HG03378 (cell line): ENCODE measurements around the gene UQCRC1.

Experiments
- ATAC-seq: cut with Tn5 transposase; IDR thresholded peaks from one replicate; pipeline ENCODE4 v1.9.1; 2021; ENCODE audit warnings: mild to moderate bottlenecking, moderate library complexity; ENCODE audit not compliant: unreplicated experiment

The UQCRC1 gene

GRCh38 chr3:48575366-48575765 lies 34.1 kb downstream of the UQCRC1 start:
- no peak for ATAC-seq

GRCh38 chr3:48573973-48574585 lies 35.4 kb downstream of the UQCRC1 start:
- no peak for ATAC-seq

- no peak for ATAC-seq
Measured at GRCh38 chr3:48572517-48572916, 36.9 kb downstream of the UQCRC1 start.

- no peak for ATAC-seq
Measured at GRCh38 chr3:48571938-48572337, 37.5 kb downstream of the UQCRC1 start.

- ATAC-seq, result no peak
Measured at GRCh38 chr3:48569808-48570450, 39.5 kb downstream of the UQCRC1 start.

GRCh38 chr3:48569400-48569799 lies 40.0 kb downstream of the UQCRC1 start:
- ATAC-seq, result no peak

GRCh38 chr3:48568476-48568875 lies 41.0 kb downstream of the UQCRC1 start:
- no peak for ATAC-seq

GRCh38 chr3:48567500-48567899 lies 41.9 kb downstream of the UQCRC1 start:
- no peak for ATAC-seq

- no peak for ATAC-seq
Measured at GRCh38 chr3:48567090-48567489, 42.4 kb downstream of the UQCRC1 start.

GRCh38 chr3:48566401-48566760 lies 43.1 kb downstream of the UQCRC1 start:
- ATAC-seq, result no peak

- ATAC-seq, result no peak
Measured at GRCh38 chr3:48565591-48566400, 43.6 kb downstream of the UQCRC1 start.

- ATAC-seq, result no peak
Measured at GRCh38 chr3:48565186-48565585, 44.3 kb downstream of the UQCRC1 start.

- no peak for ATAC-seq
Measured at GRCh38 chr3:48564667-48565066, 44.8 kb downstream of the UQCRC1 start.

GRCh38 chr3:48564022-48564421 lies 45.4 kb downstream of the UQCRC1 start:
- no peak for ATAC-seq

GRCh38 chr3:48563382-48563918 lies 46.0 kb downstream of the UQCRC1 start, which contains the start of gene UCN2:
TSS of gene UCN2 (minus strand) at chr3:48563781. CDS start at chr3:48563124, 657 bp downstream.
- no peak for ATAC-seq

GRCh38 chr3:48562367-48563095 lies 46.9 kb downstream of the UQCRC1 start:
- ATAC-seq, result no peak

GRCh38 chr3:48561045-48561736 lies 48.3 kb downstream of the UQCRC1 start:
- no peak for ATAC-seq

- no peak for ATAC-seq
Measured at GRCh38 chr3:48560648-48561018, 48.8 kb downstream of the UQCRC1 start.

GRCh38 chr3:48558493-48559134 lies 50.8 kb downstream of the UQCRC1 start:
- ATAC-seq, result no peak
